Nephron progenitor cell (in vitro differentiated cells): Measurements from ENCODE around the gene PHACTR4.

Experiments used
- DNase-seq: peaks from one replicate; pipeline ENCODE4 v3.0.0; 2021
- H3K27ac Mint-ChIP-seq: 2 replicates; pipeline ENCODE4 v1.8.0; 2021; ENCODE audit warnings: mild to moderate bottlenecking, moderate library complexity, mixed read lengths
- H3K27me3 Mint-ChIP-seq: 2 replicates; pipeline ENCODE4 v1.8.0; 2021; ENCODE audit warnings: mild to moderate bottlenecking, low read depth, mixed read lengths; ENCODE audit not compliant: poor library complexity
- H3K36me3 Mint-ChIP-seq: 2 replicates; pipeline ENCODE4 v1.8.0; 2021; ENCODE audit warnings: low read depth, mixed read lengths
- H3K4me1 Mint-ChIP-seq: 2 replicates; pipeline ENCODE4 v1.8.0; 2021; ENCODE audit warnings: mixed read lengths
- H3K4me3 Mint-ChIP-seq: 2 replicates; pipeline ENCODE4 v1.8.0; 2021; ENCODE audit warnings: mild to moderate bottlenecking, moderate library complexity, mixed read lengths
- H3K9me3 Mint-ChIP-seq: 2 replicates; pipeline ENCODE4 v1.8.0; 2021; ENCODE audit warnings: mild to moderate bottlenecking, moderate library complexity, mixed read lengths
- CTCF ChIP-seq: fragments of 200-600 bp; sonication (generic); IDR thresholded peaks from 2 replicates; pipeline ENCODE4 v1.5.0; 2021; ENCODE audit warnings: antibody characterized with exemption

Gene PHACTR4

GRCh38 chr1:28401760-28402159 is 32.2 kb downstream of the PHACTR4 start:
- Mint-ChIP-seq H3K9me3 (no peaks in the 10 kb centered on the region), H3K36me3 (peaks cover 17% of the 10 kb centered on the region), H3K27me3 (no peaks in the 10 kb centered on the region), H3K27ac (peak overlapping the region; percentile 53), H3K4me3 (no peak overlapping the region), H3K4me1 (peaks cover 15% of the 10 kb centered on the region)
- TF ChIP-seq CTCF: no peak
- no peak for DNase-seq

DNA sequence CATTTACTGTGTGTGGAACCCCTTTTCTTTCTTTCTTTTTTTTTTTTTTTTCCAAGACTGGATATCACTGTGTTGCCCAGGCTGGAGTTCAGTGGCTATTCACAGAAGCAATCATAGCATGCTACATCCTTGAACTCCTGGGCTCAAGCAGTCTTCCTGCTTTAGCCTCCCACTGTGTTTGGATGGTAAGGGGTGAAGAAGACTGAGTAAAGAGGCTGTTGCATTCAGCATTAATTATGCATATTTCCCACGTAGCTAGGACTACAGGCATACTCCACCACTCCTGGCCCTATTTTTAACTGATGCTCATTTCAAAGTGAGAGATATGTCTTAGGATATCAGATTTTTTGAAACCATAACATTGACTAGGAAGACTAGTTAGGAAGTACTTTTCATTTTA is 39.5 kb downstream of the PHACTR4 start:
- H3K4me1 Mint-ChIP-seq: peaks cover 5% of the 10 kb centered on the region
- H3K27me3 Mint-ChIP-seq: no peaks in the 10 kb centered on the region
- H3K4me3 Mint-ChIP-seq: no peak overlapping the region
- H3K27ac Mint-ChIP-seq: no peak overlapping the region
- no peaks in the 10 kb centered on the region for H3K36me3 Mint-ChIP-seq
- TF ChIP-seq CTCF: no peak
- DNase-seq: no peak
- no peaks in the 10 kb centered on the region for H3K9me3 Mint-ChIP-seq

GRCh38 chr1:28411656-28412055 is 42.1 kb downstream of the PHACTR4 start:
- Mint-ChIP-seq H3K27ac (no peak overlapping the region), H3K9me3 (no peaks in the 10 kb centered on the region), H3K4me3 (no peak overlapping the region), H3K4me1 (peaks cover 14% of the 10 kb centered on the region), H3K36me3 (peaks cover 4% of the 10 kb centered on the region), H3K27me3 (no peaks in the 10 kb centered on the region)
- no peak for TF ChIP-seq CTCF
- no peak for DNase-seq

DNA sequence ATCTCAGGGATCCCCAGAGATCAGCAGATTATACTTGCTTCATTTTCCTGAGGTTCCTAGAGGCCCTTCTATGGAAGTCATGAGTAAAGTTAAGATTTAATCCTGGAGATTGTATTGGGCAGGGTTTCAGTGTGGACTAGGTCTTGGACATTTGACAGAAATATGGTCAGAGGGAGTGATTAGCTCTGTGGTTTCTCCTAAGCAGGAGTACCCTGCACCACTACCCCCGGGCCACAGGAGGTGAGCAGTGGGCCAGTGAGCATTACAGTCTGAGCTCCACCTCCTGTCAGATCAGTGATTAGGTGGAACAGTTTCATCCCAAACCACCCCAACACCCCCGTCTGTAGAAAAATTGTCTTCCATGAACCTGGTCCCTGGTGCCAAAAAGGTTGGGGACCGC is 43.2 kb downstream of the PHACTR4 start:
- DNase-seq: no peak
- Mint-ChIP-seq H3K27me3 (no peaks in the 10 kb centered on the region), H3K4me1 (peaks cover 14% of the 10 kb centered on the region), H3K4me3 (no peak overlapping the region), H3K9me3 (no peaks in the 10 kb centered on the region), H3K27ac (peak overlapping the region; percentile 53), H3K36me3 (peaks cover 4% of the 10 kb centered on the region)
- no peak for TF ChIP-seq CTCF

GRCh38 chr1:28416509-28417194 is 47.1 kb downstream of the PHACTR4 start:
- Mint-ChIP-seq H3K27me3 (no peaks in the 10 kb centered on the region), H3K4me3 (no peak overlapping the region), H3K4me1 (peaks cover 14% of the 10 kb centered on the region), H3K9me3 (no peaks in the 10 kb centered on the region), H3K27ac (peak overlapping the region; percentile 6), H3K36me3 (peaks cover 8% of the 10 kb centered on the region)
- DNase-seq: no peak
- no peak for TF ChIP-seq CTCF

DNA sequence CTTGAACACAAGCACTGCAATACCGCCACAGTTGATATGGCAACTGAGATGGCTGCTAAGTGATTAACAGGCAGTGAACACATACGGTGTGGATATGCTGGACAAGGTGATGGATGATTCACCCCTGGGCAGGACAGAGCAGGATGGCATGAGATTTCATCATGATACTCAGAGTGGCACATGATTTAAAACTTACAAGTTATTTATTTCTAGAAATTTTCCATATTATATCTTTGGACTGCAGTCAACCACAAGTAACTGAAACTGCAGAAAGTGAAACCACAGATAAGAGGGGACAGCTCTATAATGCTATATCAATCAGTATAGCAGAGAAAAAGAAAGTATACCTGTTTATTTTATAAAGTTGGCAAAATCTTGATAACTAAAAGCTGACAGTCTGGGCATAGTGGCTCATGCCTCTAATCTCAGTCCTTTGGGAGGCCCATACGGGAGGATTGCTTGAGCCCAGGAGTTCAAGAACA is 47.9 kb downstream of the PHACTR4 start:
- DNase-seq: no peak
- no peak for TF ChIP-seq CTCF
- Mint-ChIP-seq H3K4me3 (no peak overlapping the region), H3K36me3 (peaks cover 8% of the 10 kb centered on the region), H3K27me3 (no peaks in the 10 kb centered on the region), H3K9me3 (no peaks in the 10 kb centered on the region), H3K27ac (no peak overlapping the region), H3K4me1 (peaks cover 14% of the 10 kb centered on the region)
